Activated B cell treated with CpG ODN at 0.5 μM for 24 hours (primary cell): ENCODE measurements around the gene HSD17B2. TPM values are rescaled to one million over a fixed set of nuclear protein-coding genes. Genes with fewer than 3 reads are reported as not detected.

Source experiments
- ATAC-seq: fragments of 200-7000 bp; cut with Tn5 transposase; one replicate; pipeline ENCODE4 v1.10.0; 2021; ENCODE audit warnings: low read depth, mild to moderate bottlenecking, moderate library complexity
- CTCF ChIA-PET: fragments of 350-600 bp; sonication (Branson Sonifier 250); formaldehyde crosslinking; loops from one replicate; lab custom pipeline; 2021; ENCODE audit warnings: antibody characterized with exemption; lab: Charles Lee
- POLR2A ChIA-PET: fragments of 350-600 bp; sonication (Branson Sonifier 250); formaldehyde crosslinking; loops from one replicate; lab custom pipeline; 2021; ENCODE audit warnings: antibody characterized with exemption; lab: Charles Lee
- DNase-seq: peaks from one replicate; pipeline ENCODE4 v3.0.0; 2022
- H3K27ac Mint-ChIP-seq: one replicate; pipeline ENCODE4 v1.8.0; 2020; ENCODE audit warnings: mixed read lengths
- H3K27me3 Mint-ChIP-seq: one replicate; pipeline ENCODE4 v1.8.0; 2021; ENCODE audit warnings: mixed read lengths
- H3K36me3 Mint-ChIP-seq: one replicate; pipeline ENCODE4 v1.8.0; 2021; ENCODE audit warnings: low read depth, mixed read lengths
- H3K4me1 Mint-ChIP-seq: one replicate; pipeline ENCODE4 v1.8.0; 2021; ENCODE audit warnings: mixed read lengths
- H3K4me3 Mint-ChIP-seq: one replicate; pipeline ENCODE4 v1.8.0; 2020; ENCODE audit warnings: mild to moderate bottlenecking, mixed read lengths
- H3K9me3 Mint-ChIP-seq: one replicate; pipeline ENCODE4 v1.8.0; 2020; ENCODE audit warnings: mixed read lengths
- CTCF ChIP-seq: fragments of 200-600 bp; IDR thresholded peaks from one replicate; pipeline ENCODE4 v1.8.0; 2022; ENCODE audit warnings: antibody characterized with exemption, mild to moderate bottlenecking
- intact Hi-C: fragments of 100-400 bp; cut with micrococcal nuclease; formaldehyde crosslinking; loops from one replicate; pipeline ENCODE4 v1.15.1; 2024
- total RNA-seq: library from RNA; stranded (reverse); gene quantifications from 2 replicates; pipeline ENCODE4 v1.2.3, GENCODE V29; 2022

The HSD17B2 gene
- total RNA-seq, 1 donor from 2014 or later: not detected

GRCh38 chr16:82017911-82018568 lies 17.0 kb upstream of the HSD17B2 start:
- Mint-ChIP-seq H3K4me3 (no peak overlapping the region), H3K27me3 (peaks cover 26% of the 10 kb centered on the region), H3K27ac (no peak overlapping the region), H3K9me3 (peaks cover 7% of the 10 kb centered on the region), H3K4me1 (no peaks in the 10 kb centered on the region), H3K36me3 (no peaks in the 10 kb centered on the region)
- no peak for TF ChIP-seq CTCF
- no peak for DNase-seq
- intact Hi-C loops: loop anchor here (10.0 kb wide), 1 partner anchor 63 kb away; no protein-coding TSS in a partner anchor
- ChIA-PET POLR2A (interaction anchor here (0.7 kb wide), 1 partner anchor 440 kb away, joined by 7 read pairs; no protein-coding TSS in a partner anchor), CTCF (no interaction called here)
- ATAC-seq: no peak

- DNase-seq: no peak
- Mint-ChIP-seq H3K4me1 (no peaks in the 10 kb centered on the region), H3K27ac (no peak overlapping the region), H3K27me3 (peaks cover 41% of the 10 kb centered on the region), H3K9me3 (peaks cover 5% of the 10 kb centered on the region), H3K4me3 (no peak overlapping the region), H3K36me3 (no peaks in the 10 kb centered on the region)
- ChIA-PET POLR2A (no interaction called here), CTCF (no interaction called here)
- intact Hi-C loops: loop anchor here (10.0 kb wide), 1 partner anchor 65 kb away; no protein-coding TSS in a partner anchor
- no peak for ATAC-seq
- TF ChIP-seq CTCF: no peak
Observed at GRCh38 chr16:82019535-82019934, 15.5 kb upstream of the HSD17B2 start.

DNA sequence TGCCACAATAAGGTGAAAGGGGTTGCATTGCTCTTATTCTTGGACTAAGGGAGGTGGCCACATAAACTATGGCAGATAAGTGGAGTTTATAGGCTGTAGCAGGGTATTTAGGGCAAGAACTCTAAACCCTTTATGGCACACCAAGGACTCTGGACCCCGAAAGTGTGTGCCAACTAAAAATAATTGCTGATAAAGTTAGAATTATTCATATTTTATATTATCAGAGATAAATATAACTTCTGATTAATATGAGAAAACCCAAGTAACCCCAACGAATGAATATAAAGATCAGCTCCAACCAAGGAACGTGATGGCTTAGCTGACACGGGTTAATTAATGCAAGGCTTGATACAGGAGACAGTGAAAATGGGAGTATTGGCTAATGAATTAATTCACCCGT lies 15.0 kb upstream of the HSD17B2 start:
- H3K36me3 Mint-ChIP-seq: no peaks in the 10 kb centered on the region
- H3K27me3 Mint-ChIP-seq: peaks cover 40% of the 10 kb centered on the region
- H3K9me3 Mint-ChIP-seq: peaks cover 2% of the 10 kb centered on the region
- POLR2A ChIA-PET: no interaction called here
- intact Hi-C loops: no loop called here
- no peak for TF ChIP-seq CTCF
- no peak for ATAC-seq
- no peak overlapping the region for H3K4me3 Mint-ChIP-seq
- H3K27ac Mint-ChIP-seq: no peak overlapping the region
- CTCF ChIA-PET: no interaction called here
- DNase-seq: no peak
- H3K4me1 Mint-ChIP-seq: no peaks in the 10 kb centered on the region

GRCh38 chr16:82023206-82023605 lies 11.8 kb upstream of the HSD17B2 start:
- POLR2A ChIA-PET: no interaction called here
- DNase-seq (no peak), ATAC-seq (no peak)
- CTCF ChIA-PET: interaction anchor here (0.7 kb wide), 1 partner anchor 146 kb away, joined by 4 read pairs; no protein-coding TSS in a partner anchor
- Mint-ChIP-seq H3K27ac (no peak overlapping the region), H3K9me3 (no peaks in the 10 kb centered on the region), H3K4me3 (no peak overlapping the region), H3K4me1 (no peaks in the 10 kb centered on the region), H3K27me3 (peaks cover 32% of the 10 kb centered on the region), H3K36me3 (no peaks in the 10 kb centered on the region)
- intact Hi-C loops: no loop called here
- no peak for TF ChIP-seq CTCF

- no peak overlapping the region for H3K4me3 Mint-ChIP-seq
- ChIA-PET CTCF (no interaction called here), POLR2A (no interaction called here)
- DNase-seq (no peak), ATAC-seq (no peak)
- peaks cover 27% of the 10 kb centered on the region for H3K27me3 Mint-ChIP-seq
- no peaks in the 10 kb centered on the region for H3K4me1 Mint-ChIP-seq
- H3K36me3 Mint-ChIP-seq: no peaks in the 10 kb centered on the region
- TF ChIP-seq CTCF: no peak
- intact Hi-C loops: no loop called here
- no peaks in the 10 kb centered on the region for H3K9me3 Mint-ChIP-seq
- no peak overlapping the region for H3K27ac Mint-ChIP-seq
Observed at GRCh38 chr16:82024316-82024715, 10.7 kb upstream of the HSD17B2 start.
